ENCODE measurements around the gene SLC31A1.
"Not testable (repeated sequence)": the region's sequence is repeated elsewhere in the genome, so short reads cannot be mapped to it uniquely, and the experiment has no call there.

The SLC31A1 gene

DNA sequence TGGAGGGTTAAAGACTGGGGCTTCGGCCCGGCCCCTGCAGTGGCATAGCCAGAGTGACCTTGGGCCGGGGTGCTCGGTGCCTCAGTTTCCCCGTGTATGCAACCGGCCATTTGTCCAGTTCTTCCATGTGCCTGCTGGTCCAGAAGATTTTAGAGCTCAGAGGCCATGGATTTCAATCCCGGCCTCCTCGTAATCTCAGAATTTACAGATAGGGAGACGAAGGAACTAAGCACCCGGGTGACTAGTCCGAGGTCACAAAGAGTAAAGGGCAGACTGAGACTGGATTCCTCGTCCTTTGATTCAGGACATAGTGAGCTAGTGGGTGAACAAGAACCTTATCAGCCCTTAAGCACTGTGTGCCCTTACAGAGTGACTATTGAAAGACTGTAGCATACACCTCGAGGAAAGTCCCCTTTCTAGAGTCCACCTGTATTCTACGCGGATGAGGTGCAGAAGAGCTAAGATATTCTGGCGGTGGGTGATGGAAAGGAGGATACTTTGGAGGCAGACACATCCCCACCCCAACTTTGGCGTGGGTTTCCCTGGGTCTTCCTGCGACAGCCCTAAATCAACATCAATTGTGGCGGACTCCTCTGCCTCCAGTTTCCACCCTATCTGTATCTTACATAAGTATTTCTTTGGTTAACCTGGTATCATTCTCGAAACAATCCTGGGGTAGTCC, 597 bp downstream of the SLC31A1 start:
- no peak for DNase-seq

DNA sequence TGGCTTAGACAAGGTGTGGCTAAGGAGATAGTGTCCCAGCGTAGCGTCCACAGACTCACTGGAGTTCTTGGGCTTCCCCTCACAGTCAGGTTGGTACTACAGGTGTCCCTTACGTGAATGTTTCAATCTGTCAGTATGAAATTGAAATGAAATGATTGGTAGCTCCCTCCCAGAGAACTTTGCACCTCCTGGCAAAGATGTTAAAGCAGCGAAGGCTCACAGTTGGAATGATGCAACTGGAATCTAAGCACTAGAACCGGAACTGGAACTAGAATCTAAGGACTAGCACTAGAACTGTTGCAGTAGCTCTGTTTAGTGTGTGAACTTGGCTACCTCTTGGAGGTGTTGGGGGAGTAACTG, 1.1 kb downstream of the SLC31A1 start:
- DNase-seq = no peak

DNA sequence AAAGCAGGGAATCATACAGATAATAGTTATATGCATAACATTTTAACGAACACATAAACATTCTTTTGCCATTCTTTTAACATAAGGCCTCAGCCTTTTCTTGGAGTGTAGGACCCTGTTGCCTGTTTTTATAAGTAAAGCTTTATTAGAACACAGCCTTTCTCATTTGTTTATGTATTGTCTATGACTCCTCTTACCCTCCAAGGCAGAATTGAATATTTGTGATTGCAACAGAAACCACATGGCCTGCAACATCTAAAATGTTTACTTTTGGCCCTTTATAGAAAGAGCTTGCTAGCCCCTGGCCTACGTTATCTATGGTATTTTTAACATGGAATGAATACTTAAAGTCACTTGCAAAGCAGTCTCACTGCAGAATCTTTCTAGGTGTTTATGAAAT, 2.6 kb downstream of the SLC31A1 start:
- no peak for DNase-seq

DNA sequence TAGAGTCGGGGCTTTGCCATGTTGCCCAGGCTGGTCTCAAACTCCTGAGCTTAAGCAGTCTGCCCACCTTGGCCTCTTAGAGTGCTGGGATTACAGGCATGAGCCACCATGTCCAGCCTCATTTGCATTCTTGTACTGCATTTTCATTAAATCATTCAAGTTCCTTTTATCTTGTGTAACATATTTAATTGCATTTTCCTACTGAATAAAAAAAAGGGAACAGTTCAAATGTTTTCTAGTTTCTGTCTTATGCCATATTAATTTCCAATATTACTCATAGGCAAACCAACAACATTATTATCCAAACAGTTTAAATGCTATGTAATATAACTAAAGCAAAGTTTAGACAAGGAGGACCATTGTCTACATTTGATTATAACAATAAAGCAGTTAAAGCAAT, 6.1 kb downstream of the SLC31A1 start:
- DNase-seq = no peak

DNA sequence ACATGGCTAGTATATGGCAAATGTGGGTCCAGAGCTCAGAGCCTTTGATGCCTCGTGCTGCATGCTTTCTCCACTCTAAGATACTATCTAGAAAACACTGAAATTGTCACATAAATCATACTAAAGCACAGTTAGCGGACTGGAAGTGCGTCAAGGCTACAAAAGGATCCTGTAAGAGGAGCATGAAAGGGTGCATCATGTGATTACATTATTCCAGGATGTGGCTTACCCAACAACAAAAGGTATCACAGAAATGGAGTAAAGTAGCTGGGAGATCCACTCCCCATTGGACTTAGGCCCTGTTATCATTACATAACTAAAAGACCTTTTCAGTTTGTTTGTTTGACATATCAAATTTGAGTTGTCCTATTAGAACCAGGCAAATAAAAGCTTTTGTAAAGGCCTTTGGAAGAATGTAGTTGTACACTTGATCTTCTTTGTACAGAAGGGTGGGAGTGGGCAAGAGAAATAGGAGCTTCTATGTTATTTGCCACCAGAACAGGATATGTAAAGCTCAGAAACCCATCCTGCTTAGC, 6.9 kb downstream of the SLC31A1 start:
- no peak for DNase-seq

DNA sequence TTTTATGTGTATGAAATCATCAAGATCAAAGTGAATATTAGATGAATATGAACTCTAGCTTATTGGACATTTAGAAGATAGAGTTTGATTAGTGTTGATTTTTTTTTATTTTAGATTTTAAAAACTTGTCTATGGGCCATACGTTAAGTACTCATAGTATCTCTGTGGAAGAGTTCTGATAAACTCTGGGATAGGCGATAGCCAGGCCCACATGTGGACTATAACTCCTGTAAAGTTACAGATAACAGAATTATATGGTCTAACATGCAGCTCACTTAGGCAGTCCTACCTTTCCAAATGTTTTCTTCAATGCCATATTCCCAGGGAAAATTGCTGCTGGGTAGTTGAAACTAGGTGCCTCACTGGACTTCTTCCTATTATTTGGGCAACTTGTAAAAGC, 10.4 kb downstream of the SLC31A1 start:
- DNase-seq = no peak

DNA sequence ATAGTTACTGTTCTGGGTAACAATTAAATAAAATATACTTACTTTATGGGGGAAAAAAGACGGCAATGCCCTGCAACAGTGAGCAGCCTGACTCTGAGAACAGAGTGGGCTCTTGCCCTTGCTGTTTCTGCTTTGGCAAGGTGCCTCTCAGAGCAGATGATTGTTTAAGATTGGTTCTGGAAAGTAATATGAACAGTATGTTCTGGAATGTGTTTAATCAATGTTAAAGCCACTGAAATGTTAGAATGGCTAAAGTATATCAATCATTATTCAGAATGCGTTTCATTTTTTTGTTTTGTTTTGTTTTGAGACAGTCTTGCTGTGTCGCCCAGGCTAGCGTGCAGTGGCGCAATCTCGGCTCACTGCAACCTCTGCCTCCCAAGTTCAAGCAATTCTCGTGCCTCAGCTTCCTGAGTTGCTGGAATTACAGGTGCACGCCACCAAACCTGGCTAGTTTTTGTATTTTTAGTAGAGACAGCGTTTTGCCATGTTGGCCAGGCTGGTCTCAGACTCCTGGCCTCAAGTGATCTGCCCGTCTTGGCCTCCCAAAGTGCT, 14.4 kb downstream of the SLC31A1 start:
- DNase-seq = not testable (repeated sequence)

DNA sequence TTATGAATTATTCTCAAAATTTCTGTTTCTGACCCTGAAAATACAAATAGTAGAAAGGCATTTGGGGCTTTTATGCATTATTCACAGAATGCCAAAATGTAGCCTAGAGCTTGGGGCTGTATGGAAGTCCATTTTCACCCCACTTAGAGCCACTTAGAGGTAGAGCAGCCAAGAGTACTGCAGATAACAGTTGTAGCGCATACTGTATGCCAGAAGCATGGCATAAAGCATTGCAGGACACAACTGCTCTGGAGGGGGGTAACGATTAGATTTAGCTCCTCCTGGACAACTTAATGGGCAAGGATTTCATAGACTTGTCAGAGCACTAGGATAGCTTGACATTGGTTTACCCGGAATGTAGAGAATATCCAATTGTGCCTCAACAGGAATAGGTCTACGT, 15.7 kb downstream of the SLC31A1 start:
- no peak for DNase-seq

DNA sequence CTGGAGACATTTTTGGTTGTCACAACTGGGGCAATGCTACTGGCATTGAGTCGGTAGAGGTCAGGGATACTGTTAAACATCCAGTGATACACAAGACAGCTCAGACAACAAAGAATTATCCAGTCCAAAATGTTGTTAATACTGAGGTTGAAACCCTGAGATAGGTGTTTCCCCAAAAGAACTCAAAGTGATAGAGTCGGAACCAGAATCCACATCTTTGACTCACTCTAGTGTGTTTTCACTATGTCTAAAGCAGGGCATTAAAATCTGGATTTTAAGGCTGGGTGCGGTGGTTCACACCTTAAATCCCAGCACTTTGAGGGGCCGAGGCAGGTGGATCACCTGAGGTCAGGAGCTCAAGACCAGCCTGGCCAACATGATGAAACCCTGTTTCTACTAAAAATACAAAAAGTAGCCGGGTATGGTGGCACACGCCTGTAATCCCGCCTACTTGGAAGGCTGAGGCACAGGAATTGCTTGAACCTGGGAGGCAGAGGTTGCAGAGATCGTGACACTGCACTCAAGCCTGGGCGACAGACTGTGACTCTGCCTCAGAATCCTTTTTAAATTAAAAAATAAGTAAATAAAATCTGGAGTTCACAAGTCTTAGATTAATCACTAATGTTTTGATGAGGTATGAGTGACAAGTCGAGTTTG, 17.0 kb downstream of the SLC31A1 start:
- DNase-seq = no peak

DNA sequence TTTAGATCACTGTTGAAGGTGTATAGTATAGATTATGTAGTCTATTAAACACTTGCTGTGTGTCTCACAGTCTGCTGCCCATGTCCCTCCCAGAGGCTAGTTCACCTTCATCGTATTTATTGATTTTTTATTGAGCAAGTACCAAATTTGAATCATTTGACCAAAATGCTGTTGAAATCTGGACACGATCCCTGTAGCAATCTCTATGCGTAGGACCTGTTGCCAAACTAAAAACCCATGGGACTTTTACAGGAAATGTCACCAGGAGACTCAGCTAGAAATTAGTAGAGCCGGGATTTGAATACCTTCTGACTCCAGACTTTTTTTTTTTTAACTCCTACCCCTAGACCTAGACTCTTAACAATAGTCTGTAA, 17.5 kb downstream of the SLC31A1 start:
- no peak for DNase-seq

DNA sequence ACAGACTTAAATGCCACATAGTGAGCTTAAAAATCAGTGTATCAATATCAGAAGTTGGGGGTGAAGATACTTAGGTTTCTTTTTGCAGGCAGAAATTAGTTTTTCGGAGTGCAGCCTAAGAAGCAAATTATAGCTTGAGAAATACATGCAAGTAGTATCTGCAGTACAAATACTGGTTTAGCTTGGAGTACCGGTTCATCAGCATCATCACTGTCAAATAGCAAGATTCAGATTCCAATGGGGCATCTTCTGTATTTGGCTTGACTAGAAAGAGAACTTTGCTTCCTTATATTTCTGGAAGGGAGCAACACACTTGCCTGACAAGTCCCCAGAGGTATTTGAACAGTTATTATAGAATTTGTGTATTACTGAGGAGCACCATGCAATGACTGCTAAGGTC, 19.8 kb downstream of the SLC31A1 start:
- no peak for DNase-seq

DNA sequence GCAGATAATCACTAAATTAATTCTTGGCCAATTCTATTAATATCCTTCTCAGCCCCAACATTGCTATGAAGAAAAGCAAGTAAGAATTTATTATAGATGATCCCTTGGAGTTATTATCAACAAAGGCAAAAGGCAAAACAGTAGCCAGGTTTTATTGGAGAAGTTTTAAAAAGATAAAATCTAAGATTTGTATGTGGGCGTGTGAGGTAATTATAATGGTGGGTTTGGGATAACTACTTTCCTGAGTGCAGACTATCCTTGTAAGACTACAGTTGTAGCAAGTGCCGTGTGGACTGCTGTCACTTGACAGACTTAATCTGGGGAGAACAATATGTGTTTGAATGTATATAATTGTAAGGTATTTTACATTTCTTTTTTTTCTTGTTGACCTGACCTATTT, 23.2 kb downstream of the SLC31A1 start:
- no peak for DNase-seq

DNA sequence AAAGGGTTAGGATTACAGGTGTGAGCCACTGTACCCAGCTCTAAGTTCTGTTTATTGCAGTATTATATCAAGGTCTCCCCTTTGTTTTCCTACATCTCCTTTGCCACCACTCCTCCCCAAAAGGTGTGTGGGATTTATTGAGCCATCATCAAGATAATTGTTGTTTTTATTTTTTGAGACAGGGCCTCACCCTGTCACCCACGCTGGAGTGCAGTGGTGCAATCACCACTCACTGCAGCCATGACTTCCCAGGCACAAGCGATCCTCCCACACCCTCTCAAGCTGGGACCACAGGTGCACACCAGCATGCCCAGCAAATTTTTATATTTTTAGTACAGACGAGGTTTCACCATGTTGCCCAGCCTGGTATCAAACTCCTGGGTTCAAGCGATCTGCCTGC, 24.6 kb downstream of the SLC31A1 start:
- DNase-seq = no peak

DNA sequence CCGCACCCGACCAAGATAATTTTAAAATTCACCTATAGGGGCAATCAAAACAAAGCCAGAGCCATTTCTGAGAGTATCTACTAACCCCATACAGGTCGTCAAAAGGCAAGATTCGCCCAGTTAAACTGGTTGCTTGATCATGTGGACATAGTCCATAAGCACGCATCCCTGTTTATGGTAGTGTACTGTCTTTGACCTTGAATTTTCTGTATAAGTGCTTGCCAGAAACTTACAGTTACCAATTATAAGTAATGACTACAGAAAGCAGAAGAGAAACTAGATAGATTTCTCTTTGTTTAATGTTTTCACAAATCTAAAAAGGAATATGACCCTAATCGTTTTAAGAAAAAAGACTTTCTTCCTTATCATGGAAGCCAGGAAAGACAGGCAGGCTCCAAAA, 25.6 kb downstream of the SLC31A1 start:
- no peak for DNase-seq

DNA sequence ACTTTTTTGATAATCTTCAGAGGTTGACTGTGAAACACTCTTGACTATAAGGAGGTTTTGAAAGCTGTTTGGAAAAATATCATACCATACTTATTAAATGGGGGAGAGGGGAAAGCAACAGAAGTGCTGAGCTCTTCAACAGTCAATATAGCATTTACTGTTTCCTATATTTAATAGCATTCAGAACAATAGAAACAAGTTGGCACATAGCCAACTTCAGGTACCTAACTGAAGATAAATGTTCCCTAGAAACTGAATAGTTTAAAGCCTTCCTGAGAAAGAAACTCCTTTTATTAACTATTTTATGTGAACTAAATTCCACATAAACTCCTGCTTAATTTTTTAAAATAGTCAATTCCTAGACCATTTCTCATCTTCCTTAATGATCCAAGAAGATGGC, 26.3 kb downstream of the SLC31A1 start:
- no peak for DNase-seq

DNA sequence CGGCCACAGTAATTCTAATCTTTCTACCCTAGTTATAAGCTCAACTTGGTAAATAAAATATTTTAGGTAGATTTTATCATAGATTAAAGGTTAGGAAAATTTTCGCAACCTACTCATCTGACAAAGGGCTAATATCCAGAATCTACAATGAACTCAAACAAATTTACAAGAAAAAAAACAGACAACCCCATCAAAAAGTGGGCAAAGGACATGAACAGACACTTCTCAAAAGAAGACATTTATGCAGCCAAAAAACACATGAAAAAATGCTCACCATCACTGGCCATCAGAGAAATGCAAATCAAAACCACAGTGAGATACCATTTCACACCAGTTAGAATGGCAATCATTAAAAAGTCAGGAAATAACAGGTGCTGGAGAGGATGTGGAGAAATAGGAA, 28.3 kb downstream of the SLC31A1 start:
- not testable (repeated sequence) for DNase-seq

DNA sequence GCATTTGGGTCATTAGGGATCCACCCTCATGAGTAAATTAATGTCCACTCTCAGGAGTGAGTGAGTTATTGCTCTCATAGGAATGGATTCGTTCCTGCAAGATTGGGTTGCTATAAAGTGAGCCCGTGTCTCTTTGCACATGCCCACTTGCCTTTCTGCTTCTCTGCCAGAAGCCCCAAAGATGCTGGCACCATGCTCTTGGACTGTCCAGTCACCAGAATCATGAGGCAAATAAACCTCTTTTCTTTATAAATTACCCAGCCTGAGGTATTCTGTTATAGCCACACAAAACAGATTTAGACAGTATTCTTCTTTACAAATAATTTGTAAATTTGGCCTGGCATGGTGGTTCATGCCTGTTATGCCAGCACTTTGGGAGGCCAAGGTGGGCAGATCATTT, 29.5 kb downstream of the SLC31A1 start:
- DNase-seq = no peak

DNA sequence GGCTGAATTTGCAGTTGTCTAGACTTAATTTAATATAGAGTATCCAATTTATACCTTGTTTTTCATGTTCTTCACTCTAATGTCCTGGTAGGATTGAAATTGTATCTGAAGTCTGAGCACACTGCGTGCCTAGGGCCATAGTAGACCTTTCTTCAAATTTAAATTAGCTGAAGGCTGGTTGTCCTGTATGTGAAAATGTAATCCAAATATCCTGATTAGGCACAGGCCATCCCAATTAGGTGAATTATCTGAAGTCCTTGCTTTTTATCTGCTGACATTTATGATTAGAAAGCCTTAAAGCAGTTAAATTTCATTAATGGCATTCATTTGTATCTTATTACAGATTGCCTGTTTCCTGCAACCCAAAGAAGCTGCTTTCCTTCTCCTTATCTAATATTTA, 33.6 kb downstream of the SLC31A1 start:
- no peak for DNase-seq

DNA sequence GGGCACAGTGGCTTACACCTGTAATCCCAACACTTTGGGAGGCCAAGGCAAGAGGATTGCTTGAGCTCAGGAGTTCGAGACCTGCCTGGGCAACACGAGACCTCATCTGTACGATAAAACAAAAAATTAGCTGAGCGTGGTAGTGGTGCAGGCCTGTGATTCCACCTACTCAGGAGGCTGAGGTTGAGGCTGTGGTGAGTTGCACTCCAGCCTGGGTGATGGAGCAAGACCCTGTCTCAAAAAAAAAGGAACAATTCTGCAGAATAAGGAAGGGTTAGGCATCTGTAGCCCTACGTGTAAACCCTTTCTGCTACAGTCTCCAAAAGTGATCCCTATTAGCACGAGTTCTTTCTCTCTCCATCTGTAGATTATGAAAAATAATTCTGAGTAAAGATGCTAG, 34.1 kb downstream of the SLC31A1 start:
- no peak for DNase-seq

DNA sequence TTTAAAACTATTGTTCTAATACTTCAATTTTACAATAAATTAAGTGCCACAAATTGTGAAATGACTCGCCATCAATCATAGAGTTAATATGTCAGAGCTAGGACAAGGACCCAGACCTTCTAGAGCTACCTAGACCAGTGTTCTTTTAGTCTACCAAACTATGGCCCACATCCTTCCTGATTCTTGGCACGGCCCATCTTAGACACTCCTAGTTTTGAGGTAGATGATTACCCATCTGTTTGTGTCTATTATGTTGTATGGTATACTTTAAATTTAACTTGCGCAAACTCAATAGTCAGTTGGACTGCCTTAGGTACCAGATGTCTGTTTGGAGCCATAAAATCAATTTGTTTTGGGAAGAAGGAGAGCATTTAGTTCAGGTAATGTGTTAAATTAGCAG, 36.5 kb downstream of the SLC31A1 start:
- no peak for DNase-seq

DNA sequence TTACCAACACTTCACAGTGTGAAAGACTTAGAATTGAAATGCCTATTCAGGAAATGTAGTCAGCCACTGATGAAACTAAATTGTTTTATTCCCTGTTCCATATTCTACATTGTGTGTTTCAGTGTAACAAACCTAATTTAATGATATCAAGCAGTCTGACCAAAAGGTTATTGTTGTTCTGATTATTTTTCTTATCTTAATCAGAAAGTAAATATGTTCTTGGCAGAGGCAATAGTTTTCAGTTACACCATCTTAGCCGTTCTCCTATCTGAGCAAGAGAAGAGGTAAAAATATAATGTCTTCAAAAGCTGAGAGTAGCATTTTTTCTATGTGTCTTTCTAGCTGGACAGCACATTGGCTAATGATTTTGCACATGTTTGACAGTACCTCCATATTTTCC, 36.9 kb downstream of the SLC31A1 start:
- no peak for DNase-seq

DNA sequence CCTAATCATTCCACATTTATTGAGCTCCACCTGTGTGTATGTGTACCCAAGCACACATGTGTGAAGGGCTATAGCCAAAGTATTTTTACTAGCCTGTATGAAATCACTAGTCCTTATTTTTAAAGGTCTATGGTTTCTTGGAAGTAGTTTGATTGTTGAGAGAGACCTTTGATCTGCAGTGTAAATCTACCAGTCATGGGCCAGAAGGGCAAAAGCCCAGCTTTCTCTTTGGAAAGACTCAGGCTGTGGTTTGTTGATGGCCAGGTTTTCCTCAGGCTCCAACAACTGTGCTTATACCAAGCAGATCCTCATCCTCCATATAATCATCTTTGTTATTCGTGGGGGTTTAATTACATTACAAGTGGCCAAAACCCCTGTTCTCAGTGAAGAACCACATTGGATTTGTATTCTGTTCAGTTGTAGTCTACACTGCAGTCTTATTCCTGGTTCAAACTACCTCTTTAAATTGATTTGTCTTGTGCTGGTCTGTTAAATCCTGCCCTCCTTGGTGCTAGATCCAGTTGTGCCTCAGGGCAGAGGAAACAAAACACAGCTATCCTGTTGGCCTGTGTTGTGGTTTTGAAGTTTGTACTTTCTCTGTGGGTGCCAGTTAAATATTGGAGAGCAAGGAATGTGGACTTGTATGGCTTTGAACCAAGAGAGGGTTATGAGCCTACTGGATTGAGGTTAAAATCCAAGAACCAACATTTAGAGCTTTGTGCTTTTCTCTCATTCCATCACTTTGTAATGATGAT, 40.8 kb downstream of the SLC31A1 start:
- DNase-seq = no peak

DNA sequence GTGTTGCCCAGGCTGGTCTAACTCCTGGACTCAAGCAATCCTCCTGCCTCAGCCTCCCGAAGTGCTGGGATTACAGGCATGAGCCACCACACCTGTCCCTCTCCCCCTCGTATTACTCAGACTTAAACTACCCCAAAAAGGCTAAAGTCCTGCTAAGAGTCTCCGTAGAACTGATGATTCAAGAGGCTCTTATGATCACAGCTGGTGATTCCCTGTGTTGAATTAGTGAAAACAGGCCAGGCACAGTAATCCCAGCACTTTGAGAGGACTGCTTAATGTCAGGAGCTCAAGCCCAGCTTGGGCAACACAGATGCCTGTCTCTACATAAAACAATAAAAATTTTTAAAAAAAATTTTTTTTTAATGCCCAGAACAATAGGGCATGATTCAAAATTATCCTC, 44.8 kb downstream of the SLC31A1 start:
- no peak for DNase-seq

Measured in right hindlimb (tissue), 1 donor.